Activated CD4-positive, alpha-beta T cell treated with anti-CD3 and anti-CD28 coated beads for 48 hours (primary cell): Measurements from ENCODE around the gene DLEU7.

Experiments used
- DNase-seq: peaks from one replicate; pipeline ENCODE4 v3.0.0-alpha.2; 2020

Gene DLEU7

GRCh38 chr13:50788551-50789210, 54.8 kb downstream of the DLEU7 start:
- no peak for DNase-seq

- no peak for DNase-seq
Observed at GRCh38 chr13:50787316-50788195, 55.9 kb downstream of the DLEU7 start.

GRCh38 chr13:50783717-50784290, 59.7 kb downstream of the DLEU7 start:
- DNase-seq: no peak

GRCh38 chr13:50783066-50783465, 60.4 kb downstream of the DLEU7 start:
- DNase-seq: no peak

GRCh38 chr13:50780201-50781015, 63.1 kb downstream of the DLEU7 start:
- no peak for DNase-seq

GRCh38 chr13:50779443-50780200, 63.9 kb downstream of the DLEU7 start:
- DNase-seq: no peak
